Activated CD8-positive, alpha-beta memory T cell treated with anti-CD3 and anti-CD28 coated beads, Interleukin-2, amount 50 U/mL, for 24 hours (primary cell): Measurements from ENCODE around the gene SEC23IP.
"Not testable (repeated sequence)": the region's sequence is repeated elsewhere in the genome, so short reads cannot be mapped to it uniquely, and the experiment has no call there.

ENCODE experiments used
- DNase-seq: peaks from one replicate; pipeline ENCODE4 v3.0.0-alpha.2; 2020; ENCODE audit errors: extremely low read depth

SEC23IP gene

DNA sequence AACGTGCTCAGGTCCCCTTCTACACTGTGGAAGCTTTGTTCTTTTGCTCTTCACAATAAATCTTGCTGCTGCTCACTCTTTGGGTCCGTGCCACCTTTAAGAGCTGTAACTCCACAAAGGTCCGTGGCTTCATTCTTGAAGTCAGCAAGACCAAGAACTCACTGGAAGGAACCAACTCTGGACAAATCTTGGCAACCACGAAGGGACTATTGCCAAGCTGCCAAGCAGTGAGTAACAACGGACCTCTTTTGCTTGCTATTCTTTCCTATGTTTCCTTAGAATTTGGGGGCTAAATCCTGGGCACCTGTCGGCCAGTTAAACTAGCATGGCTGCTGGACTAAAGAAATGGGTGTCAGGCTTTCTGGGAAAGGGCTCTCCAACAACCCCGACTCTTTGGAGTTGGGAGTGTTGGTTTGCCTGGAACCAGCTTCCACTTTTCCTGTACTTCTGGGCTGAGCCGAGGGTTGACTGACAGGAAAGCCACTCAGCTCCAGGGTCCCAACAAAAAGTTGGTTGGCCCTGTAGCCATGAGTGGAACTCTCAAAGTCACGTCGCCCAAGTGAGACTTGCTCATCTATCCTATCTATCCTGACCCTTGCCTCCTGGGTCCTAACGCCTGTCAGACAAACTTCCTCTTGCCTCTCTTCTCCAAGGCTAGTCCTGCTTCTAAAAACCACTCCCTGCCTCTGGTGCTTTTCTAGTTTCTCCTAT, 8.5 kb upstream of the SEC23IP start:
- DNase-seq: not testable (repeated sequence)

GRCh38 chr10:119886070-119886469, 6.5 kb upstream of the SEC23IP start:
- not testable (repeated sequence) for DNase-seq

DNA sequence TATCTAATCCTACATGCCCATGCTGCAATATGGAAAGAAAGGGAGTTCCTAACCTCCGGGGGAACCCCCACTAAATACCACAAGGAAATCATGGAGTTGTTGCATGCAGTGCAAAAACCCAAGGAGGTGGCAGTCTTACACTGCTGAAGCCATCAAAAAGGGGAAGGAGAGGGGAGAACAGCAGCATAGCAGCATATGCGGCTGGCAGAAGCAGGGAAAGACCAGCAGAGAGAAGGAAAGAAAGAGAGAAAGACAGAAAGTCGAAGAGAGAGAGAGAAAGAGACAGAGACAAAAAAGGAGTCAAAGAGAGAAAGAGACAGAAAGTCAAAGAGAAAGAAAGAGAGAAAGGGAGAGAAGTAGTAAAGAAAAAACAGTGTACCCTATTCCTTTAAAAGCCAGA, 3.8 kb upstream of the SEC23IP start:
- DNase-seq: not testable (repeated sequence)

- DNase-seq: not testable (repeated sequence)
Measured at GRCh38 chr10:119889201-119889600, 3.3 kb upstream of the SEC23IP start.

DNA sequence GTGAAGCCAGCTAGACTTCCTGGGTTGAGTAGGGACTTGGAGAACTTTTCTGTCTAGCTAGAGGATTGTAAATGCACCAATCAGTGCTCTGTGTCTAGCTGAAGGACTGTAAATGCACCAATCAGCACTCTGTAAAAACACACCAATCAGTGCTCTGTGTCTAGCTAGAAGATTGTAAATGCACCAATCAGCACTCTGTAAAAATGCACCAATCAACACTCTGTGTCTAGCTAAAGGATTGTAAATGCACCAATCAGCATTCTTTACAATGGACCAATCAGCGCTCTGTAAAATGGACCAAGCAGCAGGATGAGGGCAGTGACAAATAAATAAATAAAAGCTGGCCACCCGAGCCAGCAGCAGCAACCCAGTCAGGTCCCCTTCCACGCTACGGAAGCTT, 2.2 kb upstream of the SEC23IP start:
- DNase-seq: not testable (repeated sequence)

- DNase-seq: not testable (repeated sequence)
Measured at GRCh38 chr10:119891849-119892187, 712 bp upstream of the SEC23IP start.

DNA sequence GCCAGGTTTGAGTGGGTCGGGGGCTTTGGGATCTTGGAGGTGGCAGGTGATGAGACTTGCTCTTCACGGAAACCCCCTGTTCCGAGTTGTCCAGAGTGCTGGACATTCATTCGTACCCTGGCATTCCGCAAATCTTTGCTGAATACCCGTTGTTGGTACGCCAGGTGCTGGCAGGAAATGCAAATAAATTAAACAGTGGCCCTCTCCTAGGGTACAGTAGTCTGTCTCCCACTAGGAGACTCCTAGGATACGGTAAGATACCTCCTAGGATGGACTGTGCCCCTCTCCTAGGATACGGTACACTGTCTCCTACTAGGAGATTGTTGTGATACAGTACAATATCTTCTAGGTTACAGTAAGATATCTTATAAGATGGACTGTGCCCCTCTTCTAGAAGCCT, 544 bp downstream of the SEC23IP start:
- no peak for DNase-seq

GRCh38 chr10:119893845-119894427, 1.4 kb downstream of the SEC23IP start:
- DNase-seq: no peak

GRCh38 chr10:119896061-119896655, 3.6 kb downstream of the SEC23IP start:
- no peak for DNase-seq

GRCh38 chr10:119896937-119897770, 4.6 kb downstream of the SEC23IP start:
- no peak for DNase-seq

- DNase-seq: no peak
Measured at GRCh38 chr10:119898577-119898976, 6.0 kb downstream of the SEC23IP start.

DNA sequence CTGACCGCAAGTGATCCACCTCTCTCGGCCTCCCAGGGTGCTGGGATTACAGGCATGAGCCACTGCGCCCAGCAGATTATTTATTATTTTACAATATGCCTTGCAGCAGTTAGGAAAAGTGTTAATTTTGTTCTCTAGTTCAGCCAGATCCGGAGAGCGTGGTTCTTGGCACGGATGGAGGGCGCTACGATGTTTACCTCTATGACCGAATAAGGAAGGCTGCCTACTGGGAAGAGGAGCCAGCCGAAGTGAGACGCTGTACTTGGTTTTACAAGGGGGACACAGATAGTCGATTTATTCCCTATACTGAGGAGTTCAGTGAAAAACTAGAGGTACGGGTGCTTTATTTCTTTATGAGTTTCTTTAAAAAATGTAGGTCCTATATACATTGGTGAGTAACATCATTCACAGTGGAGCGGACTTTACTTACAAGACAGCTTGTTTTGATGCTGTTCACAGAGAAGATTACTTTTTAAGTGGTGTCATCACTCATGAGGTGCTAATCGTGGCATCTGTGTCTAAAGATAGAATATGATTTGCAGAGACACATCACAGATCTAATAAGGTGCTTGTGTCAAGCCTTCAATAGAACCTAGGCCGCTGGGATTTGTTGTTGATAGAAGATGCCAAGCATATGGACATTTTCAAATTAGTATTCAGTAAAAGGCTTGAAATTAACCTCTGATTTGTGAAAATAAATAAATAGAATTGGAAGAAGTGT, 11.6 kb downstream of the SEC23IP start:
- no peak for DNase-seq

DNA sequence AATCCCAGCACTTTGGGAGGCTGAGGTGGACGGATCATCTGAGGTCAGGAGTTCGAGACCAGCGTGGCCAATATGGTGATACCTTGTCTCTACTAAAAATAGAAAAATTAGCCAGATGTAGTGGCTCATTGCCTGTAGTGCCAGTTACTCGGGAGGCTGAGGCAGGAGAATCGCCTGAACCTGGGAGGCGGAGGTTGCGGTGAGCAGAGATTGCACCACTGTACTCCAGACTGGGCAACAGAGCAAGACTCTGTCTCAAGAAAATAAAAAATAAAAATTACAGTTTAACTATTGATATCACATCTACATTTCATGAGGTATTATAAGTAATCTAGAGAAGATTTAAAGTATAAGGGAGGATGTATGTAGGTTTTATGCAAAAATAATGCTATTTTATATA, 15.2 kb downstream of the SEC23IP start:
- not testable (repeated sequence) for DNase-seq

- DNase-seq: no peak
Measured at GRCh38 chr10:119908166-119908565, 15.6 kb downstream of the SEC23IP start.

DNA sequence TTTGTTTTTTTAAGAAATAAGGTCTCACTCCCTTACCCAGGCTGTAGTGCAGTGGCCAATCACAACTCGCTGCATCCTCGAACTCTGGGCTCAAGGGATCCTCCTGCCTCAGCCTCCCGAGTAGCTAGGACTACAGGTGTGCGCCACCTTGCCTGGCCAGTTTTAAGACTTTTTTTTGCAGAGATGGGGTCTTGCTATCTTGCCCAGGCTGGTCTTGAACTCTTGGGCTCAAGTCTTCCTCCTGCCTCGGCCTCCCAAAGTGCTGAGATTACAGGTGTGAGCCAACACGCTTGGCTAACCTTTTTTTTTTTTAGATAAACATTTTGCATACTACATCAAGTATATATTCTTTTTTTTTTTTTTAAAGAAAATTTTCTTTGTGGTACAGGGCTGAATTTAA, 18.2 kb downstream of the SEC23IP start:
- DNase-seq: no peak

GRCh38 chr10:119917777-119918176, 25.2 kb downstream of the SEC23IP start:
- no peak for DNase-seq

GRCh38 chr10:119919271-119919670, 26.7 kb downstream of the SEC23IP start:
- no peak for DNase-seq

- DNase-seq: no peak
Measured at GRCh38 chr10:119919826-119920225, 27.3 kb downstream of the SEC23IP start.

GRCh38 chr10:119928411-119928810, 35.9 kb downstream of the SEC23IP start:
- no peak for DNase-seq

DNA sequence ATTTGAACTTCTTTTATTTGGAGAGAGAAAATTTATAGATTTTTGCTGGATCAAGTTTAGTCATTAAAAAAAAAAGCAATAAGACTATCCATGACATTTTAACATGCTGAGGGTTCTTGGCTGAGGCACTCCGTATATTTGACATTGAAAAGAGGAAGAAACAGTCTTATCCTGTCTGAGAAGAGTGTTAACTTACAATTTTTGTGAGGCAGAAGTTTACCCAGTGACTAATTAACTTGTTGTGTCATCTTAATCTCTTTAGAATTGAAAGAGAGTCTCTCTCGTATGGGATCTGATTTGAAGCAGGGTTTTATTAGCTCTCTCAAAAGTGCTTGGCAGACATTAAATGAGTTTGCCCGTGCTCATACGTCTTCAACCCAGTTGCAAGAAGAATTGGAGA, 39.3 kb downstream of the SEC23IP start:
- DNase-seq: no peak

GRCh38 chr10:119932631-119933030, 40.1 kb downstream of the SEC23IP start:
- DNase-seq: no peak

GRCh38 chr10:119933179-119933578, 40.6 kb downstream of the SEC23IP start:
- DNase-seq: no peak
